Measurements from ENCODE around the gene UBAP1L. TPM values are rescaled to one million over a fixed set of nuclear protein-coding genes. Genes with fewer than 3 reads are reported as not detected.

The UBAP1L gene
- total RNA-seq, 1 donor from 2014 or later: 10.9 TPM

- no peaks in the 10 kb centered on the region for H3K27me3 Mint-ChIP-seq (ENCODE audit: low read depth)
- DNase-seq (ENCODE audit: low spot score in 2 of 2, unreplicated experiment in 2 of 2): no peak
Observed at GRCh38 chr15:65057549-65057940, 57.5 kb downstream of the UBAP1L start.

GRCh38 chr15:65056868-65057548 is 58.0 kb downstream of the UBAP1L start:
- H3K27me3 Mint-ChIP-seq (ENCODE audit: low read depth): no peaks in the 10 kb centered on the region
- TF ChIP-seq CTCF (IDR thresholded peaks at IDR 0.05; ENCODE audit: unreplicated experiment): no peak
- H3K27ac Mint-ChIP-seq: no peak overlapping the region
- no peaks in the 10 kb centered on the region for H3K4me1 Mint-ChIP-seq
- H3K4me3 Mint-ChIP-seq: no peak overlapping the region
- no peaks in the 10 kb centered on the region for H3K9me3 Mint-ChIP-seq
- peaks cover 2% of the 10 kb centered on the region for H3K36me3 Mint-ChIP-seq
- DNase-seq (ENCODE audit: low spot score in 2 of 2, unreplicated experiment in 2 of 2): no peak

More at GRCh38 chr15:65057549-65057940, 57.5 kb downstream of the UBAP1L start:
- no peak overlapping the region for H3K4me3 Mint-ChIP-seq
- H3K9me3 Mint-ChIP-seq: no peaks in the 10 kb centered on the region
- TF ChIP-seq CTCF (IDR thresholded peaks at IDR 0.05; ENCODE audit: unreplicated experiment): no peak
- H3K4me1 Mint-ChIP-seq: no peaks in the 10 kb centered on the region
- H3K36me3 Mint-ChIP-seq: peaks cover 2% of the 10 kb centered on the region
- no peak overlapping the region for H3K27ac Mint-ChIP-seq

GRCh38 chr15:65056106-65056505 is 58.9 kb downstream of the UBAP1L start:
- Mint-ChIP-seq H3K36me3 (peaks cover 2% of the 10 kb centered on the region), H3K27me3 (ENCODE audit: low read depth) (no peaks in the 10 kb centered on the region), H3K9me3 (no peaks in the 10 kb centered on the region), H3K4me3 (no peak overlapping the region), H3K4me1 (no peaks in the 10 kb centered on the region), H3K27ac (no peak overlapping the region)
- no peak for TF ChIP-seq CTCF (IDR thresholded peaks at IDR 0.05; ENCODE audit: unreplicated experiment)
- no peak for DNase-seq (ENCODE audit: low spot score in 2 of 2, unreplicated experiment in 2 of 2)

GRCh38 chr15:65055201-65055870 is 59.7 kb downstream of the UBAP1L start:
- H3K4me1 Mint-ChIP-seq: peaks cover under 1% of the 10 kb centered on the region
- DNase-seq (ENCODE audit: low spot score in 2 of 2, unreplicated experiment in 2 of 2): no peak
- no peaks in the 10 kb centered on the region for H3K9me3 Mint-ChIP-seq
- H3K27me3 Mint-ChIP-seq (ENCODE audit: low read depth): no peaks in the 10 kb centered on the region
- H3K4me3 Mint-ChIP-seq: no peak overlapping the region
- peaks cover 2% of the 10 kb centered on the region for H3K36me3 Mint-ChIP-seq
- TF ChIP-seq CTCF (IDR thresholded peaks at IDR 0.05; ENCODE audit: unreplicated experiment): no peak
- no peak overlapping the region for H3K27ac Mint-ChIP-seq

- Mint-ChIP-seq H3K9me3 (no peaks in the 10 kb centered on the region), H3K27me3 (ENCODE audit: low read depth) (no peaks in the 10 kb centered on the region), H3K4me3 (no peak overlapping the region), H3K27ac (no peak overlapping the region), H3K4me1 (peaks cover 4% of the 10 kb centered on the region), H3K36me3 (no peaks in the 10 kb centered on the region)
- DNase-seq (ENCODE audit: low spot score in 2 of 2, unreplicated experiment in 2 of 2): peak in 1 of 2 experiments; percentile 81
- TF ChIP-seq CTCF (IDR thresholded peaks at IDR 0.05; ENCODE audit: unreplicated experiment): peak; percentile 85
Observed at GRCh38 chr15:65054333-65055200, 60.4 kb downstream of the UBAP1L start.
